Stimulated activated CD4-positive, alpha-beta T cell treated with anti-CD3 and anti-CD28 coated beads, Interleukin-4, amount 100 ng/mL, for 48 hours (primary cell): Measurements from ENCODE around the gene DNMT3A.

Experiments
- DNase-seq, 2 donors: peaks; one replicate each; pipeline ENCODE4 v3.0.0-alpha.2; 2020; ENCODE audit warnings: low read depth in 2 of 2

DNMT3A gene

DNA sequence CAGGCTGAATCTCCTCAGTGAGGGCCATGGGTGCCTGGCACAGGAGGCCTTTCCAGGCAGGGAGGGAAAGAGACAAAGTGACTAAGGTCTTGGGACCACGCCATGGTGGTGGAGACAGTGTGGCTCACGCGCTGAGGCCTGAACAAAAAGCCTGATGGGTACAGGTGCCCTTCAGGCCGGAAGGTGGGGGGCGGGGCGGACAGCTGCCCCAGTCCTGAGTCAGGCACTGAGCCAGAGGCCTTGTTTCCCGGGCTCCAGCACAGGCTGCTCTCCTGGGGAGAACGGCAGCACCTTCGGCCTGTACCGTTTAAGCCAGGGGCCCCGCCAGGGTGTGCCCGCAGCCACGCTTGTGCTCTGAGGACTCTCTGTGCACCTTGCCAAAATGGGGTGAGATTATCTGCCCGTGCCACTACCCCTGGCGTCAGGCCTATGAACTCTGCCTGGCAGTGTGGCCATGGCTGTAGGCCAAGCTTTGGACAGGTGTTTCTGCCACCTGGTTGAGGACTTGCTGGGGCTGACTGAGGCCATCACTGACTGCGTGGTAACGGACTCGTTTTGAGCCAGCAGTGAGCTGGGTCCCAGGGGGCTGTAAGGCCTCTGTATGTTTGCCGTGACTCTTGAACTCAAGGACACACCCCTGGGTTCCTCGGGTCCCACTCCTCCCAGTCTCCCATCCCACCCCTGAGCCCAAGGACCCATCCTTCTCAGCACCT is 31.7 kb upstream of the DNMT3A start:
- no peak for DNase-seq

DNA sequence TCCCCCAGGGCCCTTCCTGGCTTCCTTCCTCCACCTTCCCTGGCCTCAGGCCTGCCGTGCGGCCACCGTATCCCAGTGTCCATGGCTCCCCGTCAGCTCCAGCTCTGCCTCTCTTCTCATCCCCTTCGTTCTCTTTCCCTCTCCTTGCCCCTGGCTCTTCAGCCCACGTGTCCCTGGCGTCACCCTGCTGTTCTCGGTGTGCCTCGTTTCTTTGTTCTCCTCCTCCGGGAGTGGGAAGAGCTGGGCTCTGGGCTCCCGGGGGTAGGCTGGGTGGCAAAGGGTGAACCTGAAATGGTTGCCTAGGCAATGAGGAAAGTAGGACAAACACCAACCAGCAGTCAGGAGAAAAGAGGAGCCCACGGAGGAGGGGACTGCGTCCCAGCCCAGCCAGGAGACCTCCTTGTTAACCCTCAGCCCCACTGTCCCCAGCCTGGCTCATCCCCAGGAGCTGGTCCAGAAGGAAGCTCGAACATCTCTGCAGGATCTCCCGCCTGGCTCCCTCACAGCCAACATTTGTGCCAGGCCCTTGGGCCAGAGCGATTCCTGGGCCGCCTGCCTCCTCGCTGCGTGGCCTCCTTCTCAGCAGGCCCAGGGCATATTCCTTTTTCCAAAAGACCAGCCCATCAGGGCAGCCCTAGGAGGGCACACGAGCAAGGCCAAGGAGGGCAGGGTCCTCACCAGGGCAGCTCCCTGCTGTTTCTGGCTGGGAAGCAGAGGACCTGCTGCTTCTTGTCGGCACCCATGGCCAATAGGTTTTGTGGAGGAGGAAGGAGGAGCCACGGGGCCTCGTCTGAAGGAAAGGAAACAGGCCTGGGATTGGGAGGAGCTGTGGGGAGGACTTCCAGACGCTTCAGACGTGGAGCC is 30.9 kb upstream of the DNMT3A start:
- DNase-seq: no peak

DNA sequence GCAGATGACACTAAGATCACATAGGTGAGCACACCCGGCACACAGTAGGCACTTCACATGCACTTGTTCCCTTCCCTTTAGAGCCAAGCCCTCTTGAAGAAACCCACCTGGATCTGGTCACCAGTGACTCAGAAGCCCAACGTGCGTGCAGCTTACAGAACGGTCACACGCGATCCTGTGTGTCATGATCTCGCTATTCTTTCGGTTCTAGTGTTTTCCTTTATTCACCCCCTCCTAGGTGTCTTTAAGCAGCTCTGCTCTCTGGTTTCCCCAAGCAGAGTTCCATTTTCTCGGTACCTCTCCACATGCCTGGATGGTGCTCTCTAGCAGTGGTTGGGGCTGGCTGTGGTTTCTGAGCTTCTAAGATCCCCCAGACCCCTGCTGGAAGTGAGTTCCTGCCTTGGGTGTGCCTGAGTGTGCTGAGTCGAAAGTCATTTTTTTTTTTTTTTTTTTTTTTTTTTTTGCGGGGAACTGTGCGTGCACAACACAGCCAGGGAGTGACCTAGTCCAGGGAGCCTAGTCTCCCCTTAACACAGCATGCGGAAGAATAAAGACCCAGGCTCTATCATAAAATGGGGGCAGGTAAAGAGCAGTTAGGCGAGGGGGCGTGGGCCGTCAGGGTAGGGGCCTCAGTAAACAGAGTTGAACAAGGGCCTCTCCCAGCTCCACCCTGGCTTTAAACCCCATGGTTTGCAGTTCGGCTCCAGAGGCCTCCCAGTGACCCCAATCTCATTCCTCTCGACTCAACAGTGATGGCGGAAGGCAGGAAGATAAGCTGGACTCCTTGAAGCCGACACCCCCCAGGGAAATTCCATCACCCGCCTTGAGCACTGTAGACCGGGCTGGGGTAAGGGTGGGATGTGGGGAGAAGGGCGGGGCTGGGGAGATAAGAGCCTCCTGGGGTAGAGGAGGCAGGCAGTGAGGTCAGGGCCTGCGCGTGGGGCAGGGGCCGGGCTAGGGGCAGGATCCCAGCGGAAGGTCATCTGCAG is 29.8 kb upstream of the DNMT3A start:
- no peak for DNase-seq

DNA sequence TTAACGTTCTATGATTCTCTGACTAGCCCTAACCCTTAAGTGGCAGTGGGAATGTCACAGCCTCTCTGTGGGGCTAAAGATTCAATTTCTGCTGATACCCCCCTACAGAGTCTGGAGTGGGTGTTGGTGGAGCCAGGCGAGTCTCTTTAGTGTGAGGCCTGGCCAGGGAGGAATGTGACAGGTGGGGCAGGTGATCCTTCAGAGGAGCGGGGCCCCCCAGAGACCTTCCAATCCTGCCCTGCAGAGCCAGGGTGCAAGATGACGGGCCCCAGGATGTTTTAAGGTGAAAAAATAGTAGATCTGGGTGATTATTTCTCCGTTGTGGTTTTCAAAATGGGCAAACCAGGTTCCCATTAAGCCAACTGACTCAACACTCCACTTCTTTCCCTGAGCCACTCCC is 28.2 kb upstream of the DNMT3A start:
- no peak for DNase-seq

DNA sequence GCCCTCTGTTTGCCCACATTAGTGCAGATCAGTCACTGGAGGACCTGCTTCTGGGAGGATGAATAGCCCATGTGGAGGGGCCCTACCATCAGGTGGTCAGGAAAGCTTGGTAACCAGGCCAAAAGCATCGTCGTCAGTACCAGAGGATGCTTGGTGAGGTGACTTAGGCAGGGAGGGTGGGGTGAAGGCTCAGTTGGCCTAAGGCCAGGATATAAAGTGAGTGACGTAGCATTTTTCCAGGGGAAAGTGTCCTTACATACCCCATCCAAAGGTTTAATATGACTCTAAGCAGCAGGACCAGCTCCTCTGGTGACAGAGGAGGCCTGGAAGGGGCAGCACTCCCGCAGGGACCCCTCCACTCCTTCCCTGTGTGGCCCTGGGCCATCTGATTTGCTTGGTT is 27.7 kb upstream of the DNMT3A start:
- DNase-seq: no peak

DNA sequence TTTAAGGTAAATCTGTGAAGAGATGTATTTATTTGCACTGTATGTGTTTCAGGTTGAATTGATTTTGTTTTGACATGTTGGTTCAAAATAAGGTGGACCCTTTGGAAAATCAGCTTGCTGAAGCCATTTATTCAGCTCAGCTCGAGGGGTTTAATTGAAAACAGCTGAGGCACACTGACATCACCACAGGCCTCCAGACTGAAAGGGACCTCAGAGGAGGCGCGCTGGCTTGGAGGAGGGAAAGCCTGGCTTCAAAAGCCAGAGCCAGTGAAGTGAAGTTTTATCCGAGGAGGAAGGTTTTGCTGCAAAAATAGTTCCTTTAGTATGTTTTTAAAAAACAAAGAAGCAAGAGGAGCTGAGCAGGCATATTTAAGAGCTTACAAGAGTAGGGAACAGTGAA is 26.9 kb upstream of the DNMT3A start:
- DNase-seq: no peak

DNA sequence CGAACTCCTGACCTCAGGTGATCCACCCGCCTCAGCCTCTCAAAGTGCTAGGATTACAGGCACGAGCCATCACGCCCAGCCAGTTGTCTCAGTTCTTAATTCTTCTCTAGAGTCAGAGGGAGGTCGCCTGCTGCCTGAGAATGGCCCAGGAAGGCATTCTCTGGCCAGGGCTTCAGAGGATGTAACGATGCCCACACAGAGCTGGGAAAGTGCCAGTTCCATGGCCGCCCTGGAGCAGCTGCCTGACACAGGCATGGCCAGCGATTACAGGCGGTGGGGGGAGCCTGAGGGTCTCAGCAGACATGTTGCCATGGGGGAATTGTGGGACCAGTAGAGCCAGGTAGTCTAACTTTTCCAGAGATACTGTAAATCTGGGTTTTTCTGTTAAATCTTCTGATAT is 25.6 kb upstream of the DNMT3A start:
- DNase-seq: no peak

DNA sequence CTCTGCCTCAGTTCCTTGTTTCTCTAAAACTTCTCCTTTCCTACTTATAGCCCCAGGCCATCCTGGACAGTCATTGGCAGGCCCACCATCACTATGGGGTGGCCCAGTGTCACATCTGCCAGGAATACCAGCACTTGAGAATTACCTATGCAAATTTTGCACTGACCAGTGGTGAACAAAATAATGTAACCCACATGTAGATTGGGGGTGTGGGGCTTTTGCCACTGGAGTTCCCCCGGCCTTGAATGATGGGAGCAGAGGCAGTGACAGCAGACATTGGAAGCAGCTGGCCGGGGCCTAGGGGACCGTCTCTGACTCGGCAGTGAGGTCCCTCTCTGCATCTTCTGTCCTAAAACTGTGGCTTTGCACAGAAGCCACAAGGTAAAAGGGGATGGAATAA is 24.9 kb upstream of the DNMT3A start:
- no peak for DNase-seq

DNA sequence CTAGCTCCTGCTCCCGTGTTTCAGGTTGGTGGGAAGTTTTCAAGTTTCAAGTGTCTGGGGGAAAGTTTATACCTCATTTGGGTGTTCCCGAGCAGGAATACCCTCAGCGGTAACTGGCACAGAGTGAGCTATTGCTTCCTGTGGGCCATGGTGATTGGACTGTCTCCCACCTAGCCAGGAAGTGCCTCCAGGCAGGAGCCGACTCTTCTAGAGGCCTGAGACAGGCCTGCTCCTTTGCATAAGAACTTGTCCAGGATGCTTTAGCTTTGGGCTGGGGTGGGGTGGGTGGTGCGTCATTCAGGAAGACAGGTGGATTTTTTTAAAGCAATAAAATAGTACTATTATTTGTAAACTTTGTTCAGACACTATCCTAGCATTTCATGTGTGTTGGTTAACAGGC is 23.5 kb upstream of the DNMT3A start:
- no peak for DNase-seq

DNA sequence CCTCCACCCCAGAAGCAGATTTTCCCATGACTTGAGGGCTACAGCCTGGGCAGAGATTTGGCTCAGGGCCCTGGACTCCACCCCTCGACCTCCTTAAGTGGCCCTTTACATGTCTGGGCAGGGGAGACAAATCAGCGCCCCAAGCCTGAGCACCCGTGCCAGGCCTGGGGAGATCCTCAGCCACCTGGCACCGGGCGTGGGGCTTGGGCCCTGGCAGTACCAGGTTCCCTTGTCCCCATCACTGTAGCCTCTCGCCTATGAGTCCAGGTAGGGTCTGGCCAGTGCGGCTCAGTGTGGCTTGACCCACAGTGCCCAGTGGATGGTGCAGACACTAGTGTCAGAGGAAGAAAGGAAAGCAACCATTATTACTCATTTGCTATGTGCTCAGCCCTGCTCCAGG is 22.0 kb upstream of the DNMT3A start:
- DNase-seq: no peak

DNA sequence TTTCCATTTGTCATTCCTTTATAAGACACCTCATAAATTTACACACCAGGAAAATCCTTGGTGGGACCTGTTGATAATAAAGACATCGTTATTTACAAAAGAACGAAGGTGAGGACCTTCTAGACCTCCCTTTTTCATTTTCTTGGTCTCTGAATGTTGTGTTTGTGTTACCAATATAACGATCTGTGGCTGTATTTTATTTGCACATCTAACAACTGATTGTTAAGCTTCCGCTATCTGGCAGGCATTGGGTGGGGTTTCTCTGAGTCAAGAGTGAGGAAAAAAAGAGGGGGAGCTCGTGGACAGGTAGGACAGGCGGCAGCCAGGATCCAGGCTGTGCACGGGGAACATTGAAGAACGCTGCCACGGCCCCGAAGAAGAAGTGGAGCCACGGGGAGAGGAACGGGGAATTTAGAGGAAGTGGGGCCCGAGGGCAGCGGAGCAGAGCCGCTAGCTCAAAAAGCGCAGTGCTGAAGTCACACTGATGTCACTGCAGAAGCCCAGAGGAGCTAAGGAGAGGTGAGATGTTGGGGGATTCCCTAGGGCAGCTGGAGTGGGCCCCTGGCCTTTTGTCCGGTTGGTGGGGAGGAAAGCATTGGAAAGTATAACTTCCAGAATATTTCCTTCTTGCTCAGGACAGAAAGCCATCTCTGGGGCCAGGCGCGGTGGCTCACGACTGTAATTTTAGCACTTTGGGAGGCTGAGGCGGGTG is 20.9 kb upstream of the DNMT3A start:
- DNase-seq: peak; percentile 34 to 42

DNA sequence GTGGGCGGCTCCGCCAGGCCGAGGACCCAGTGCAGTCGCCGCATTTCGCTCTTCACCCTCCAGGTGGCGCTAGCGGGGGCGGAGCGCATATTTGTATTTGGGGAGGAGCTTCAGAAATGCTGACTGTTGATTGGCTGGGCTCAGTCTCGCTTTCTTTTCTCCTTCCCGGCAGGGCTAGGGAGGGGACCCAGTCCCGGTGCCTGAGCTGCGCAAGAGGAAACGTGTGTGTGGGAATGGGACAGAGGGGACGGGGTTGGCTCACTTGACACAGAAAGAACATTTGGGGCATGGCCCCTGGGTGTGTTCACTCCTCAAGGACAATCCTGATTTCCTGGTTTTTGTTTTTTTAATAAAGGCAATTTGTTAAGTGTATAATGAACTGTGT is 20.3 kb upstream of the DNMT3A start:
- DNase-seq: peak; percentile 88 to 98

DNA sequence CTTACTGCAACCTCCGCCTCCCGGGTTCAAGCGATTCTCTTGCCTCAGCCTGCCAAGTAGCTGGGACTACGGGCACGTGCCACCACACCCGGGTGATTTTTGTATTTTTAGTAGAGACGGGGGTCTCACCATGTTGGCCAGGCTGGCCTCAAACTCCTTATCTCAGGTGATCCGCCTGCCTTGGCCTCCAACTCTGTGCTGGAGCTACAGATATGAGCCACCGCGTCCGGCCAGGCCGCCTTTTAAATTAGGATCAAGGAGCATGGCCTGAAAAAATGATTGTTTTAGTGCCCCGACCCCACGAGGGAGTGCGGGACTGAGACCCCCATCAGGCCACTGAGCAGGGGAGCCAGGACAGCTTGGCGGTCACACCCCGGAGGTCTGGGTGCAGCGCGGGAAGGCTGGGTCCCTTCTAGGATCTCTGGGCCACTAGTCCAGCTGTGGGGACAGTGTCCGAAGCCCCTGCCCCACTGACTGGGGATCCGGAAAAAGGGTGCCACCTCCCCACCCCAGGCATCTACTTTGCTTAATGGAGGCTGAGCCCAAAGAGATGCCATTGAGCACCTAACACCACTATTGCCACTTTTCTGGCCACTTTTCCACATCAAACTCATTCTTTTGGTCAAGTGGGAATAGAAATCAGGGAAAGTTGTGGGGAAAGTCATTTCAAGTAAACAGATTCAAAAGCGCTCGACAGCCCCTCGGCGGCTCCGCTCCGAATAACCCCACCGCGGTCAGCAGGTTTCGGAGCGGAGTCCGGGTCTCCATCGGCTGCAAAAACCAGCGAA is 19.7 kb upstream of the DNMT3A start:
- no peak for DNase-seq

DNA sequence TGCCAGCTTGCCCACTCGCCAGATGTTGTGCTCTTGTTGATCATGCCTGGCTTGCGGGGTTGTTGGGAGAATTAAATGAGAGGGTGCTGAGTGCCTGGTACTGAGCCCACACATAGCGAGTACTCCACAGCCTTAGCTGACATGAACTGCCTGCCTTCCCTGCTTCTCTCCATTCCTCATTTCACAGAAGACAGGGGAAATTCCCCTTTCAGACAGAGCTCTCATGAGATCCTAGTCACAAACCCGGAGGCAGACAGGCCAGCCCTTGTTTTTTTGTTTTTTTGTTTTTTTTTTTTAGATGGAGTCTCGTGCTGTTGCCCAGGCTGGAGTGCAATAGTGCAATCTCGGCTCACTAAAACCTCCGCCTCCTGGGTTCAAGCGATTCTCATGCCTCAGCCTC is 17.1 kb upstream of the DNMT3A start:
- DNase-seq: no peak

DNA sequence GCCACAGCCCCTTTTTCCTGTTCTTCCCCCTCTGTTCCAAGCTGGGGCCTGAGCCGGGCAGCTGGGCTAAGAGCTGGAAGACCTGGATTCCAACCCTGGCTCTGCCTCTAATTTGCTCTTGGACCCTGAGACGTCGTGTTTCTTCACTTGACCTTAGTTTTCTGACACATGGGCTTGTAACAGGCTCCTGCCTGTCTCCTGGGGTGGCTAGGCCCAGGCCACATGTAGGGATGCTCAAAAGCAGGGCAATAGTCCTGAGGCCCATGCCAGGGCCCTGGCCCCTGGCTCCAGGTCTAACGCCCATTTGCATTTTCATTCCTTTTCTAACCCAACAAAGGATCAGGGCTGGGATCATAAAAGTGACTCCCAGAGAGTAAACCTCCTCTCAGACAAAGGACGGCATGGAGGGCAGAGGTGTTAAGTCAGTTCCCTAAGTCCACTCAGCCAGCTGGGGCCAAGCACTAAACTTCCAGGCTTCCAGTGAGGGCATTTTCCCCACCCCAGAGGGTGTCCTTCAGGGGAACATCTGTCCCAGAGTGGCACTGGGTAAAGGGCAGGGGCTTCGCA is 16.6 kb upstream of the DNMT3A start:
- DNase-seq: no peak

DNA sequence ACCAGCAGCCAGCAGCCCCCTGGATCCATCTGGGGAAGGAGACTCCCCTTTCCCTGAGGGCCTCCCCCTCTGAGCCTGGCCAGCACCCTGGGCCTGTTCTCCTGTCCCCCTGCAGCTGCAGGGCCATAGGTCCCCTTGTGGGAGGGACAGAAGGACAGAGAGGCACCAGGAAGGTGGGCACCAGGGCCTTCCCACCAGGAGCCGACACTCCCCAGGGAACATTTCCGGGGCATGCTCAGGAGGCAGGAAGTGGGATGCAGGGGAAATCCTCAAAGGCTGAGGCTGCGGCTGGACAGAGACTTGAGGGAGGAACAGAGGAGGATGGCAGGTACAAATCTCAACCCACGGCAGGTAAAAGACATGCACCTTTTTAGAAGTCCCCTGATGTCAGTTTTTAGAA is 14.4 kb upstream of the DNMT3A start:
- DNase-seq: no peak

DNA sequence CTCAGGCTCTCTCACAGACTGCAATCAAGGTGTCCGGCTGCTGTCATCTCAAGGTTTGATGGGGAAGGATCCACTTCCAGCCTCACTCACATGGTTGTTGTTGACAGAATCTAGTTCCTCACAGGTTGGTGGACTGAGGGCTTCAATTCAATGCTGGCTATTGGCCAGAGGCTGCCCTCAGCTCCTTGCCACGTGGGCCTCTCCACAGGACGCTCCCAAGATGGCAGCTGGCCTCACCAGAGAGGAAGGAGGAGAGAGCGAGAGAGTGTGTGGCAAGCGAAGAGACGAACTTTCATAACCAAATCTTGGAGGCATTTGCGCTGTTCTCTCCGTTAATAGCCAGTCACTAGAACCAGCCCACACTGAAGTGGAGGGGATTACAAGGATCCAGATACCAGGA is 13.5 kb upstream of the DNMT3A start:
- DNase-seq: no peak

DNA sequence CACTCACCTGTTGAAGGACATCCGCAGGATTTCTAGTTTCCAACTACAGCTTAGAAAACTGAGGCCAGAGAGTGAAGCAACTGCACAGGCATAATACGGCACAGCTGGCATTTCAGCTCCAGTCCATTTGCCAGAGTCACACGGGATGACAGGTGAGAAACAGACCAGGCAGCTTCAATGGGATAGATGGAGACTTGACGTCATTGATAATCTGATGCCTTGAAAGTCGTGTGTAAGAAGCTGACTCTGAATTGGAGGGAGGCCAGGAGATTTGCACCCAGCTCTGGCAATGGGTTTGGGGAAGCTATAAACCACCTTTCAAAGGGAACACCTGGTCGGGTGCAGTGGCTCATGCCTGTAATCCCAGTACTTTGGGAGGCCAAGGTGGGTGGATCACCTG is 12.4 kb upstream of the DNMT3A start:
- DNase-seq: no peak

DNA sequence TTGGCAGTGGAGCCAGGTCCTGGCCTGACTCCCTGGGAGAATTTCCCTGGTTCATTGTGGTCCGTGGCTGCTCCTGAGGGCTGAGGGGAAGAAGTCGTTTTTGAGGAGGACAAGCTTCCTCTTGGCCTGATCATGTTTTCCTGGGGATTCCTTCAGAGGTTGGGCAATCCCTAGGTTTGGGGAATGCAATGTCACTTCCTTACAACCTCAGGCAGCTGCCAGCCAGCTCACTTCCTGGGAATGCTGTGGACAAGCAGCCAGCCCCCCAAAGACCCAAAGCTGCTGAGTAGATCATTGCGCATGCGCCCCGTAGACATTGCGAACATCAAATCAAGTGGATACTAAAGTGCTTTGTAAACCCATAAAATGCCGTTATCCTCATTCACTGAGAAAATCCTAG is 7.7 kb upstream of the DNMT3A start:
- no peak for DNase-seq

DNA sequence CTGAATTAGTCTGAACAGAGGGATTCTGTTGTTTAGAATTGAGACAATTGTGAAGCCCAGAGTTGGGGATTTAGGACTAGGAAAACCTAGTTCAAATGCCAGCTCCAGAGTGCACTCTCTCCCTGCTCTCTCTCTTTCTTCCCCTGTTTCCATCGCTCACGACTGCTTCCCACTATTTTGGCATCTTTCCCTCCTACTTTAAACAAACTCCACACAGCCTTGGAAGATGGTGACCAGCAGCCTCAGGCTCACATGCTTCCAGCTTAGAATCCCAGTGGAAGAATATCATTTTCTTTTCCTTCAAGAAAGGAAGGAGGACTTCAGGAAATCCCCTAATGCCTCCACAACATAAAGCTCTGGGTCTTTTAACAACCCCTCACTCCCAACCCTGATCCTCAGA is 6.1 kb upstream of the DNMT3A start:
- DNase-seq: no peak
